ENCODE data around the gene FADS6. TPM values are rescaled to one million over a fixed set of nuclear protein-coding genes. Genes with fewer than 3 reads are reported as not detected.

The FADS6 gene
- polyA plus RNA-seq, 1 of the 3 experiments (the other 2 are of a cell fraction): not detected

GRCh38 chr17:74846621-74847020 lies 46.8 kb downstream of the FADS6 start:
- H2AFZ ChIP-seq (ENCODE audit: low read depth): no peak overlapping the region
- no peaks in the 10 kb centered on the region for H3K9me2 ChIP-seq
- H3K27ac ChIP-seq (ENCODE audit: low read depth in 2 of 2, low read length in 1 of 2): no peak overlapping the region
- H3K4me1 ChIP-seq (ENCODE audit: control insufficient read depth in 1 of 2, insufficient read depth in 2 of 2, low read depth in 1 of 2, low read length in 1 of 2): peaks cover 0 to 14% of the 10 kb centered on the region in 2 experiments; a peak in 1 of 4 replicates
- ChIA-PET POLR2A (no interaction called here), CTCF (interaction anchor here (0.7 to 98.1 kb wide), 6 partner anchors 13 to 958 kb away, joined by 3 to 3869 read pairs (median 5); partner anchors contain the start of genes FDXR, GRIN2C, NAT9 and OTOP2)
- TF ChIP-seq NRF1 (IDR thresholded peaks at IDR 0.05; ENCODE audit: low read depth, low read length) (no peak), JUND (IDR thresholded peaks at IDR 0.05) (no peak), USF1 (IDR thresholded peaks at IDR 0.05; ENCODE audit: borderline replicate concordance, low read depth) (no peak), YY1 (IDR thresholded peaks at IDR 0.05; ENCODE audit: low read depth) (no peak), FOXJ3 (CRISPR knock-in tag; IDR thresholded peaks at IDR 0.05) (no peak)
- peaks cover 15% of the 10 kb centered on the region; the same call in 1 of the 2 replicates for H3K27me3 ChIP-seq (ENCODE audit: insufficient read depth)
- H3K4me2 ChIP-seq: no peak overlapping the region
- H3K79me2 ChIP-seq (ENCODE audit: insufficient read depth): no peaks in the 10 kb centered on the region
- H3K9me3 ChIP-seq: no peaks in the 10 kb centered on the region
- H3F3A ChIP-seq (replicated peaks; ENCODE audit: insufficient read depth): no peaks in the 10 kb centered on the region
- H3K9ac ChIP-seq: no peak overlapping the region
- H3K36me3 ChIP-seq (replicated peaks in 1 of 2; ENCODE audit: control insufficient read depth in 1 of 2, insufficient read depth in 2 of 2, low read length in 1 of 2): no peaks in the 10 kb centered on the region
- DNase-seq: no peak
- WGBS (ENCODE audit: low lambda C conversion rate): 93% methylated on average over 16 of the region's 16 CpGs
- H4K20me1 ChIP-seq (ENCODE audit: insufficient read depth): no peaks in the 10 kb centered on the region
- no peak overlapping the region for H3K4me3 ChIP-seq (ENCODE audit: low read depth in 2 of 2, low read length in 1 of 2)

DNA sequence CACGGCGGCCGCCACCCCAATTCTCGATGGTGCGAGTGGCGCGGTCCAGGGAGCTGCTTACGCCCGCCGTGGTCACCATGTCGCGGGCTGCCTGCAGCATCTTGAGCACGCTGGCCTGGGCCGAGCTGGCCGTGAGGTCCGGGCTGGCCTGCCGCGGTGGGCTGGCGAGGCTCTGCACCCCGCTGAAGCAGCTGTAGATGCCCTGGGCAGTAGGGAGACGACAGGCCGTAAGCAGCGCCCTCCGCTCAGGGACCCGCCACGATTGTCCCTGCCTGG lies 50.1 kb downstream of the FADS6 start:
- Histone ChIP-seq H3F3A (replicated peaks; ENCODE audit: insufficient read depth) (no peaks in the 10 kb centered on the region), H3K4me2 (no peak overlapping the region), H3K4me3 (ENCODE audit: low read depth in 2 of 2, low read length in 1 of 2) (peak overlapping the region in 1 of 2 experiments; percentile 50; a peak in 1 of 4 replicates), H3K9me3 (no peaks in the 10 kb centered on the region), H3K36me3 (replicated peaks in 1 of 2; ENCODE audit: control insufficient read depth in 1 of 2, insufficient read depth in 2 of 2, low read length in 1 of 2) (peaks cover 0 to 3% of the 10 kb centered on the region in 2 experiments), H3K27me3 (ENCODE audit: insufficient read depth) (no peaks in the 10 kb centered on the region), H3K79me2 (ENCODE audit: insufficient read depth) (no peaks in the 10 kb centered on the region), H3K9me2 (no peaks in the 10 kb centered on the region), H3K9ac (no peak overlapping the region), H3K27ac (ENCODE audit: low read depth in 2 of 2, low read length in 1 of 2) (no peak overlapping the region), H4K20me1 (ENCODE audit: insufficient read depth) (no peaks in the 10 kb centered on the region), H3K4me1 (ENCODE audit: control insufficient read depth in 1 of 2, insufficient read depth in 2 of 2, low read depth in 1 of 2, low read length in 1 of 2) (peaks cover 0 to 16% of the 10 kb centered on the region in 2 experiments; a peak in 1 of 4 replicates), H2AFZ (ENCODE audit: low read depth) (no peak overlapping the region)
- DNase-seq: no peak
- ChIA-PET POLR2A (interaction anchor here (0.6 to 2.2 kb wide), 9 partner anchors 10 to 469 kb away, joined by 3 to 9 read pairs (median 4); partner anchors contain the start of gene FDXR), CTCF (interaction anchor here (0.9 to 98.1 kb wide), 9 partner anchors 16 to 186 kb away, joined by 3 to 3869 read pairs (median 8); partner anchors contain the start of genes FDXR, GRIN2C, HID1 and NAT9)
- WGBS (ENCODE audit: low lambda C conversion rate): 59% methylated on average over 18 of the region's 26 CpGs
- no peak for TF ChIP-seq RCOR1 (IDR thresholded peaks at IDR 0.05; ENCODE audit: low read length)
- no peak for TF ChIP-seq EP300 (IDR thresholded peaks at IDR 0.05; ENCODE audit: borderline replicate concordance in 1 of 2, low read depth in 1 of 2, low read length in 1 of 2)
- TF ChIP-seq FOXM1 (IDR thresholded peaks at IDR 0.05; ENCODE audit: low read depth): no peak
- TF ChIP-seq TEAD4 (IDR thresholded peaks at IDR 0.05; ENCODE audit: borderline replicate concordance, insufficient read depth): no peak
- no peak for TF ChIP-seq ELF1 (IDR thresholded peaks at IDR 0.05)
- TF ChIP-seq EZH2phosphoT487 (IDR thresholded peaks at IDR 0.05; ENCODE audit: borderline replicate concordance, low read depth): no peak
- no peak for TF ChIP-seq ZBTB33 (IDR thresholded peaks at IDR 0.05; ENCODE audit: borderline replicate concordance, low read depth)
- no peak for TF ChIP-seq FOSL2 (IDR thresholded peaks at IDR 0.05; ENCODE audit: borderline replicate concordance, low read depth)
- TF ChIP-seq, protein P1, sequence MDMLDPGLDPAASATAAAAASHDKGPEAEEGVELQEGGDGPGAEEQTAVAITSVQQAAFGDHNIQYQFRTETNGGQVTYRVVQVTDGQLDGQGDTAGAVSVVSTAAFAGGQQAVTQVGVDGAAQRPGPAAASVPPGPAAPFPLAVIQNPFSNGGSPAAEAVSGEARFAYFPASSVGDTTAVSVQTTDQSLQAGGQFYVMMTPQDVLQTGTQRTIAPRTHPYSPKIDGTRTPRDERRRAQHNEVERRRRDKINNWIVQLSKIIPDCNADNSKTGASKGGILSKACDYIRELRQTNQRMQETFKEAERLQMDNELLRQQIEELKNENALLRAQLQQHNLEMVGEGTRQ (IDR thresholded peaks at IDR 0.05; ENCODE audit: borderline replicate concordance, low read depth, low read length): no peak
- no peak for TF ChIP-seq TCF12 (IDR thresholded peaks at IDR 0.05)
